Measurements from ENCODE around the gene GNPDA2. TPM values are rescaled to one million over a fixed set of nuclear protein-coding genes. Genes with fewer than 3 reads are reported as not detected.

The GNPDA2 gene
- total and polyA plus RNA-seq, 5 donors from 2014 or later, result 8.3 to 22.8 (median 15.2) TPM

DNA sequence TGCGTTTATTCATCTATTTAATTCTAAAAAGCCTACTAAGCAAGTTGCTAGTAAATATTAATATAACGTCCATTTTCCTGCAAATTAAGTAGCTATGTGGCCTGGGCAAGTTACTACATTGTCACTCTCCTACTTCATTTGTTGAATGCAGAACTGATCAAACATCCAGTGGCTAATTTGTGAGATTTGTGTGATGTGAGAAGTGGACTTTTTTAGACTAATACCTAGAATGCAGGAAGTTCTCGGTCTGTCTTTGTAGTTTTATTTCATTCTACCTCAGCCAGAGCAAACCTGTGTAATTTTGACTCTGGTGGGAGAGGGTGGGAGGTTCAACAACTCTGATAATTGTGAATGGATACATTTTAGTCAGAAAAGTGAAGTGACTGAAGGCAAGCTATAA is 47.3 kb downstream of the GNPDA2 start:
- Histone ChIP-seq H3K9me3 (ENCODE audit: control insufficient read depth in 2 of 2, low read length in 2 of 2) (no peaks in the 10 kb centered on the region), H3K27ac (ENCODE audit: insufficient read depth, low read length, poor library complexity, severe bottlenecking) (peak overlapping the region; percentile 94), H3K36me3 (ENCODE audit: control insufficient read depth, insufficient read depth, low read length) (peaks cover 15% of the 10 kb centered on the region), H3K27me3 (ENCODE audit: control insufficient read depth, insufficient read depth, low read length) (no peaks in the 10 kb centered on the region), H3K4me3 (ENCODE audit: low read depth, low read length) (peak overlapping the region; percentile 99), H3K4me1 (ENCODE audit: control insufficient read depth, insufficient read depth, low read length, poor library complexity, severe bottlenecking) (peaks cover 24% of the 10 kb centered on the region)
- Mint-ChIP-seq H3K36me3 (peaks cover 10% of the 10 kb centered on the region), H3K27ac (peak overlapping the region; percentile 89 to 99 (median 99)), H3K9me3 (no peaks in the 10 kb centered on the region), H3K4me3 (peak overlapping the region; percentile 96 to 99 (median 96)), H3K27me3 (peaks cover 4% of the 10 kb centered on the region), H3K4me1 (peaks cover 15 to 46% (median 26%) of the 10 kb centered on the region in 4 donors)
- DNase-seq (peak in 1 of 3 donors; percentile 54), ATAC-seq (ENCODE audit: low read depth in 2 of 2) (no peak)

DNA sequence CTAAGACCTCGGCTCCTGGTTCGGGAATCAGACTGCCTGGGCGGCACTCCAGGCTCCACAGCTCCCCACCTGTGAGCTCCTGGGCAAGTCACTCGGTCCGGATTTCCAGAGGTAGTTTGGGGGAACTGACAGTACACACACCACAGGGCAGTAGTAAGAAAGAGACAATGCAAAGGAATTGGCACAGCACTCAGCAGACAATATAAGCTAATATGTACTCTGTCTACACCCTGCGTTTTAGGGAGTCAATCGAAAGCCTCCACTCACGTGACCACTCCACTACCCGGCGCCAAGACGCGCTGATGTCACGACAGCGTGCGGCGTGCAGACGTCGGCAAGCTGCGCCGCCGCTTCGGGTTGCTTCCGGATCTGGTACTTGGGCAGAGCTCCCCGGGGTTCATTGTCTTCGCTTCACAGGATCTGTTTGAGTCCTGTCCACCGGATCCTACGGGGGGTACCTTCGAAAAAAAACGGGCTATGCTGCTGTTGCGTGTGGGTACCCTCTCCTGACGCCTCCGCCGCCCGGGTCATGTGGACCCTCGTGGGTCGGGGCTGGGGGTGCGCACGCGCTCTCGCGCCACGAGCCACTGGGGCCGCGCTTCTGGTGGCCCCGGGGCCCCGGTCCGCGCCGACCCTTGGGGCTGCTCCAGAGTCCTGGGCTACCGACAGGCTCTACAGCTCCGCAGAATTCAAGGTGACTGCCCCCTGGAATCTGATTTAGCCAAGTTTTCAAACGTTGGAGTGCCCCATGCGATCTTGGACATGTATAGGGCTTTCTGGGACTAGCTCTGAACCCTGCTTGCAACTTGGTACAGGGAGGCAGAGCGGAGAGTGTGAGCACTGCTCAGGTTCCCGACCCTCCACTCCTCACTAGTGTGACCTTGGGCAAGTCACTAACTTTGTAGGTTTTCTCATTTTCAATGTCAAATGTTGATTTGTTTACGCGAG is 48.0 kb downstream of the GNPDA2 start, which contains the start of gene GUF1:
Gene GUF1, plus strand, starts transcription at position 327 of the 948 bp plus-strand sequence. Its CDS starts 203 bp downstream, at position 530.
- Mint-ChIP-seq H3K4me3 (peak within 1 kb of the TSS; percentile 96 to 99 (median 96)), H3K36me3 (peaks cover 9% of the 10 kb centered on the region), H3K27ac (peak within 1 kb of the TSS; percentile 97 to 99 (median 99)), H3K4me1 (peaks cover 15 to 44% (median 26%) of the 10 kb centered on the region in 4 donors), H3K27me3 (peaks cover 4% of the 10 kb centered on the region), H3K9me3 (no peaks in the 10 kb centered on the region)
- Histone ChIP-seq H3K9me3 (ENCODE audit: control insufficient read depth in 2 of 2, low read length in 2 of 2) (no peaks in the 10 kb centered on the region), H3K36me3 (ENCODE audit: control insufficient read depth, insufficient read depth, low read length) (peaks cover 8% of the 10 kb centered on the region), H3K27me3 (ENCODE audit: control insufficient read depth, insufficient read depth, low read length) (no peaks in the 10 kb centered on the region), H3K27ac (ENCODE audit: insufficient read depth, low read length, poor library complexity, severe bottlenecking) (peak within 1 kb of the TSS; percentile 94), H3K4me1 (ENCODE audit: control insufficient read depth, insufficient read depth, low read length, poor library complexity, severe bottlenecking) (peaks cover 24% of the 10 kb centered on the region), H3K4me3 (ENCODE audit: low read depth, low read length) (peak within 1 kb of the TSS; percentile 99)
- ATAC-seq (ENCODE audit: low read depth in 2 of 2) (peak; percentile 92 to 93), DNase-seq (peak; percentile 81 to 96 (median 92))

DNA sequence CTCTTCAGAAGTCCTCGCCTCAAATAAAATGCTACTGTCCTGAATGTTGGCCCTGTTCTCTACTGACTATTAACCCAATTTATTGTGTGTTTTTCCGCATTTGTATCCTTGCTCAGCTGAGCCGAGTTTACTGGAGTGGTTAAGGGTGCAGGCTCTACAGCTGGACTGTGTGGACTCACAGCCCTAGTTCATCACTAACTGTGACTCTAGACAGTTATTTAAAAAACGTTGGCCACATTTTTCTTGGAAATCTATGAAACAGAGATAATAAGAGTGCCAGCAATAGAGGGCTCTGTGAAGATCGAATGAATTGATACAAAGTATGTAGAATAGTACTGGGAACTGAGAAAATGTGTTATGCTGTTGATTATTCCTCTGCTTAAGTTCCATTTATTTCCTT is 51.0 kb downstream of the GNPDA2 start:
- H3K36me3 Mint-ChIP-seq, result no peaks in the 10 kb centered on the region
- ATAC-seq (ENCODE audit: low read depth in 2 of 2), result no peak
- Histone ChIP-seq H3K27me3 (ENCODE audit: control insufficient read depth, insufficient read depth, low read length) (peaks cover 2% of the 10 kb centered on the region), H3K9me3 (ENCODE audit: control insufficient read depth in 2 of 2, low read length in 2 of 2) (no peaks in the 10 kb centered on the region), H3K4me1 (ENCODE audit: control insufficient read depth, insufficient read depth, low read length, poor library complexity, severe bottlenecking) (peaks cover 19% of the 10 kb centered on the region), H3K27ac (ENCODE audit: insufficient read depth, low read length, poor library complexity, severe bottlenecking) (no peak overlapping the region), H3K4me3 (ENCODE audit: low read depth, low read length) (no peak overlapping the region), H3K36me3 (ENCODE audit: control insufficient read depth, insufficient read depth, low read length) (no peaks in the 10 kb centered on the region)
- no peaks in the 10 kb centered on the region for H3K9me3 Mint-ChIP-seq
- H3K4me1 Mint-ChIP-seq, result peaks cover 7 to 27% (median 14%) of the 10 kb centered on the region in 4 donors
- H3K27ac Mint-ChIP-seq, result no peak overlapping the region
- no peak overlapping the region for H3K4me3 Mint-ChIP-seq
- DNase-seq, result no peak
- H3K27me3 Mint-ChIP-seq, result peaks cover 4% of the 10 kb centered on the region

DNA sequence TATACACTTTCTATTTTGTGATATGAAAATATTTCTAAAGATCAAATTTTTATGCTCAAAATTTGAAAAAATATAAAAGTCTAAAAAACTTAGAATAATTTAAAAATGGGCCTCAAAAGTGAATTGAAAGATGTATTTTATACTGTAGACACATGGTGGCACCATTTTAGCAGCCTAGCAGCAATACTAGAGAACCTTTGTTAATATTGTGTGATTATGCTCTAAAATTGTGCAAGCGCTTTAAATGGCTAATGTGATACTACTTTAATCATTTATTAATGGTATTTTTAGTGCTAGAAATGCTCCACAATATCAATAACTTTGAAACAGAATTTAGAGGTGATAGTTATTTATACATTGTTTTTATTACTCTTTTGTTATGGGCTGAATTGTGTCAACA is 51.9 kb downstream of the GNPDA2 start:
- Mint-ChIP-seq H3K4me1 (peaks cover 5 to 19% (median 12%) of the 10 kb centered on the region in 4 donors), H3K9me3 (no peaks in the 10 kb centered on the region), H3K27ac (no peak overlapping the region), H3K36me3 (no peaks in the 10 kb centered on the region), H3K4me3 (no peak overlapping the region), H3K27me3 (peaks cover 5% of the 10 kb centered on the region)
- no peaks in the 10 kb centered on the region for H3K9me3 ChIP-seq (ENCODE audit: control insufficient read depth in 2 of 2, low read length in 2 of 2)
- H3K36me3 ChIP-seq (ENCODE audit: control insufficient read depth, insufficient read depth, low read length), result no peaks in the 10 kb centered on the region
- H3K27ac ChIP-seq (ENCODE audit: insufficient read depth, low read length, poor library complexity, severe bottlenecking), result no peak overlapping the region
- peaks cover 2% of the 10 kb centered on the region for H3K27me3 ChIP-seq (ENCODE audit: control insufficient read depth, insufficient read depth, low read length)
- no peak overlapping the region for H3K4me3 ChIP-seq (ENCODE audit: low read depth, low read length)
- peaks cover 10% of the 10 kb centered on the region for H3K4me1 ChIP-seq (ENCODE audit: control insufficient read depth, insufficient read depth, low read length, poor library complexity, severe bottlenecking)
- ATAC-seq (ENCODE audit: low read depth in 2 of 2), result no peak
- DNase-seq, result no peak

DNA sequence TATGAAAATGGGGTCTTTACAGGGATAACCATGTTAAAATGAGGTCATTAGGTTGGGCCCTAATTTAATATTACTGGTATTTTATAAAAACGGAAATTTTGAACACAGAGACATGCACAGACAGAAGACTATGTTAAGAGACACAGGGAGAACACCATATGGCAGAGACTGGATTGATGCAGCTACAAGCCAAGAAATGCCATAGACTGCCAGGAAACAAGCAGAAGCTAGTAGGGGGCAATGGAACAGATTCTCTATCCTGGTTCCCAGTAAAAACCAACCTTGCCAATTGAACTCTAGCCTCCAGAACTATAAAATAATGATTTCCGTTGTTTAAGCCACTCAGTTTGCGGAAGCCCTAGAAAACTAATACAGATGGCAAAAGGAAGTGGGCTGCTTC is 54.7 kb downstream of the GNPDA2 start:
- H3K27me3 ChIP-seq (ENCODE audit: control insufficient read depth, insufficient read depth, low read length), result peaks cover 5% of the 10 kb centered on the region
- Mint-ChIP-seq H3K36me3 (no peaks in the 10 kb centered on the region), H3K27me3 (peaks cover 6% of the 10 kb centered on the region), H3K27ac (no peak overlapping the region), H3K4me1 (no peaks in the 10 kb centered on the region), H3K4me3 (no peak overlapping the region), H3K9me3 (no peaks in the 10 kb centered on the region)
- ATAC-seq (ENCODE audit: low read depth in 2 of 2), result no peak
- no peak overlapping the region for H3K27ac ChIP-seq (ENCODE audit: insufficient read depth, low read length, poor library complexity, severe bottlenecking)
- DNase-seq, result no peak
- H3K36me3 ChIP-seq (ENCODE audit: control insufficient read depth, insufficient read depth, low read length), result no peaks in the 10 kb centered on the region
- no peak overlapping the region for H3K4me3 ChIP-seq (ENCODE audit: low read depth, low read length)
- no peaks in the 10 kb centered on the region for H3K9me3 ChIP-seq (ENCODE audit: control insufficient read depth in 2 of 2, low read length in 2 of 2)
- no peaks in the 10 kb centered on the region for H3K4me1 ChIP-seq (ENCODE audit: control insufficient read depth, insufficient read depth, low read length, poor library complexity, severe bottlenecking)

DNA sequence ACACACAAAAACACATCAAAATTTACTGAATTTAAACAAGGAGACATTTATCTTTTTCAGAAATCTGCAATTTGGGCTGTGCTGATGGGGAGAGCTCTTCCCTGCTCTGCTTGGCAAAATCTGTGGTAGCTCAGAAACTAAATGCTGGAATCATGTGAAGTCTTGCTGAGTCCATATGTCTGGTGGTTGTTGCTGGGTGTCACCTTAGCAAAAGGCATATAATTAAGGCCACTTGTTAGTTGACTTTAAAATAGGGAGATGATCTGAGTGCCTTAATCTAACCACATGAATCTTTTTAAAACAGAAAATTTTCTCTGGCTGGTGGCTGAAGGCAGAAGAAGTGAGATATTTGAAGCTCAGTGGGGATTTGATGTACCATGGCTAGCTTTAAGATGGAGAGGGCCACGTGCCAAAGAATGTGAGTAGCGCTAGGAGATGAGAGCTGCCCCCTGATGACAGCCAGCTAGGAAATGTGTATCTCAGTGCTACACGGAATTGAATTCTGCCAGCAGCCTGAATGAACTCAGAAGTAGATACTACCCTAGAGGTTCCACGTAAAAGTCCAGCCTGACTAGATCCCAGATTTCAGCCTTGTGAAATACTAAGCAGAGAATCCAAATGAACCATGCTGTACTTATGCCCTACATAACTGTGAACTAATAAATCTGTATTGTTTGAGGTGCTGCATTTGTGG is 55.7 kb downstream of the GNPDA2 start:
- Mint-ChIP-seq H3K4me1 (no peaks in the 10 kb centered on the region), H3K27ac (no peak overlapping the region)
- no peak for ATAC-seq (ENCODE audit: low read depth in 2 of 2)

DNA sequence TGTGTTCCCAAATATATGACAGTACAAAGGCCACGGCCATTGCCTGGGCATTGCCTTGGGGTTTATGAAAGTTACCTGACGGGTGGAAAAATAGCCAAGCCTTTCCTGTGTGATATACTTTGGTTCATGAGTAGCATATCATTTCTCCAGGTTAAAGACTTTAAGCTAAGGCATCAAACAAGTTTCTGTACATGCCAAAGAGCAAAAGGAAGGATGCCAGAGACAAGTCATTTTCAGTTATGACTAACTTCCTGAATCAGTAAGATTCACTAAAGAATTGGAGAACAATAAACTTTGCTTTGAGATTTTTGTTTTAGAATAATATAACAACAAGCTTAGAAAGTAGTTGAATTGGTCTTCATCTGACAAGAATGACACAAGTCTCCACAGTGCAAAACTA is 57.8 kb downstream of the GNPDA2 start:
- H3K27me3 ChIP-seq (ENCODE audit: control insufficient read depth, insufficient read depth, low read length), result peaks cover 5% of the 10 kb centered on the region
- DNase-seq (no peak), ATAC-seq (ENCODE audit: low read depth in 2 of 2) (no peak)
- no peaks in the 10 kb centered on the region for H3K36me3 ChIP-seq (ENCODE audit: control insufficient read depth, insufficient read depth, low read length)
- H3K9me3 ChIP-seq (ENCODE audit: control insufficient read depth in 2 of 2, low read length in 2 of 2), result no peaks in the 10 kb centered on the region
- no peak overlapping the region for H3K27ac Mint-ChIP-seq
- H3K4me1 Mint-ChIP-seq, result no peaks in the 10 kb centered on the region
- H3K27me3 Mint-ChIP-seq, result peaks cover 4% of the 10 kb centered on the region
- no peak overlapping the region for H3K4me3 Mint-ChIP-seq
- no peaks in the 10 kb centered on the region for H3K4me1 ChIP-seq (ENCODE audit: control insufficient read depth, insufficient read depth, low read length, poor library complexity, severe bottlenecking)
- no peak overlapping the region for H3K27ac ChIP-seq (ENCODE audit: insufficient read depth, low read length, poor library complexity, severe bottlenecking)
- H3K36me3 Mint-ChIP-seq, result no peaks in the 10 kb centered on the region
- H3K9me3 Mint-ChIP-seq, result no peaks in the 10 kb centered on the region
- no peak overlapping the region for H3K4me3 ChIP-seq (ENCODE audit: low read depth, low read length)

More for the DNA sequence above, 55.7 kb downstream of the GNPDA2 start:
- Histone ChIP-seq H3K27me3 (ENCODE audit: control insufficient read depth, insufficient read depth, low read length) (peaks cover 5% of the 10 kb centered on the region), H3K4me1 (ENCODE audit: control insufficient read depth, insufficient read depth, low read length, poor library complexity, severe bottlenecking) (no peaks in the 10 kb centered on the region), H3K27ac (ENCODE audit: insufficient read depth, low read length, poor library complexity, severe bottlenecking) (no peak overlapping the region), H3K9me3 (ENCODE audit: control insufficient read depth in 2 of 2, low read length in 2 of 2) (no peaks in the 10 kb centered on the region), H3K4me3 (ENCODE audit: low read depth, low read length) (no peak overlapping the region), H3K36me3 (ENCODE audit: control insufficient read depth, insufficient read depth, low read length) (no peaks in the 10 kb centered on the region)
- Mint-ChIP-seq H3K27me3 (peaks cover 4% of the 10 kb centered on the region), H3K9me3 (no peaks in the 10 kb centered on the region), H3K36me3 (no peaks in the 10 kb centered on the region), H3K4me3 (no peak overlapping the region)
- DNase-seq, result no peak
